Type B pancreatic cell (in vitro differentiated cells): ENCODE data around the gene HTRA3. TPM values are rescaled to one million over a fixed set of nuclear protein-coding genes. Genes with fewer than 3 reads are reported as not detected.
A peak's percentile ranks its signal among the peaks of the same experiment; 100 is the strongest.

Experiments used
- DNase-seq: peaks from one replicate; pipeline ENCODE4 v3.0.0; 2021; ENCODE audit warnings: mixed read lengths; ENCODE audit not compliant: unreplicated experiment; ENCODE audit errors: extremely low spot score
- H3K27ac Mint-ChIP-seq: 2 replicates; pipeline ENCODE4 v1.8.0; 2021; ENCODE audit warnings: mild to moderate bottlenecking, mixed read lengths
- H3K27me3 Mint-ChIP-seq: 2 replicates; pipeline ENCODE4 v1.8.0; 2021; ENCODE audit warnings: mixed read lengths
- H3K36me3 Mint-ChIP-seq: 2 replicates; pipeline ENCODE4 v1.8.0; 2021; ENCODE audit warnings: mixed read lengths
- H3K4me1 Mint-ChIP-seq: one replicate; pipeline ENCODE4 v1.8.0; 2021; ENCODE audit warnings: mixed read lengths; ENCODE audit not compliant: unreplicated experiment
- H3K4me3 Mint-ChIP-seq: 2 replicates; pipeline ENCODE4 v1.8.0; 2021; ENCODE audit warnings: mild to moderate bottlenecking, mixed read lengths
- H3K9me3 Mint-ChIP-seq: 2 replicates; pipeline ENCODE4 v1.8.0; 2021; ENCODE audit warnings: mixed read lengths
- total RNA-seq: library from RNA; stranded (reverse); gene quantifications from 2 replicates; pipeline ENCODE4 v1.2.1, GENCODE V29; 2021; ENCODE audit warnings: low replicate concordance
- TF ChIP-seq, protein P1 (sequence below): fragments of 200-600 bp; sonication (generic); conservative IDR thresholded peaks from 2 replicates; pipeline ENCODE4 v1.5.0; 2021; ENCODE audit warnings: antibody characterized with exemption, mild to moderate bottlenecking

Gene HTRA3
- total RNA-seq, 1 donor from 2014 or later, result 4.4 TPM

DNA sequence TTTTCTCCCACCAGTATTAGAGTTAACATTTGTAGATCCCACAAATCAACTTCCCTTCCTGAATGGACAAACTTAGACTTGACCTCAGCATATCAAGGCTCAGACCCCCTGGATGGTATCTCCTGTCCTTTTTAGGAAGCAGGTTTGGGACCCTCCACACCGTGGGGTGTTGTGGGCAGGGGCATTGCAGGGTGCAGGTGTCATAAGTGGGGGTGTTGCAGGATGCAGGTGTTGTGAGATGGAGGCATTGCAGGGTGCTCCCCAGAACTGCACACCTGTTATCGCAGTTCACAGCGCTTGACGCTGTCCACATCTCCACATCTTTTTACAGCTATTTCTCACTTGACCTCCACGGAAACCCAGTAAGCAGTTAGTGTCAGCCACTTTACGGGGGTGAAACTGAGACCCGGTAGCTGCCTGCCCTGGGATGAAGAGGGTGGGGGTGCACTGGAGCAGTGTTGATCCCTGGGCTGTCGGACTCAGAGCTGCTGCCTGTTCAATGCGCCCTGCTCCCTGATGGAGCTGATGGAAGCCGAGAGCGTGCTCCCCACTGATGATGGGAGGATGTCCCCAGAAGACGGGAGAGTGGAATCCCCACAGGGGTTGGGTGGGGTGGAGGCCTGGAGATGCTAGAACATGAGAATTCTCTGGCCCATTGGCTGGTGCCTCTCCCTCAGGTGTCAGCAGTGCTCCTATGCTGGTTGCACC, 45.1 kb upstream of the HTRA3 start:
- TF ChIP-seq, protein P1, sequence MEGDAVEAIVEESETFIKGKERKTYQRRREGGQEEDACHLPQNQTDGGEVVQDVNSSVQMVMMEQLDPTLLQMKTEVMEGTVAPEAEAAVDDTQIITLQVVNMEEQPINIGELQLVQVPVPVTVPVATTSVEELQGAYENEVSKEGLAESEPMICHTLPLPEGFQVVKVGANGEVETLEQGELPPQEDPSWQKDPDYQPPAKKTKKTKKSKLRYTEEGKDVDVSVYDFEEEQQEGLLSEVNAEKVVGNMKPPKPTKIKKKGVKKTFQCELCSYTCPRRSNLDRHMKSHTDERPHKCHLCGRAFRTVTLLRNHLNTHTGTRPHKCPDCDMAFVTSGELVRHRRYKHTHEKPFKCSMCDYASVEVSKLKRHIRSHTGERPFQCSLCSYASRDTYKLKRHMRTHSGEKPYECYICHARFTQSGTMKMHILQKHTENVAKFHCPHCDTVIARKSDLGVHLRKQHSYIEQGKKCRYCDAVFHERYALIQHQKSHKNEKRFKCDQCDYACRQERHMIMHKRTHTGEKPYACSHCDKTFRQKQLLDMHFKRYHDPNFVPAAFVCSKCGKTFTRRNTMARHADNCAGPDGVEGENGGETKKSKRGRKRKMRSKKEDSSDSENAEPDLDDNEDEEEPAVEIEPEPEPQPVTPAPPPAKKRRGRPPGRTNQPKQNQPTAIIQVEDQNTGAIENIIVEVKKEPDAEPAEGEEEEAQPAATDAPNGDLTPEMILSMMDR, result no peak

DNA sequence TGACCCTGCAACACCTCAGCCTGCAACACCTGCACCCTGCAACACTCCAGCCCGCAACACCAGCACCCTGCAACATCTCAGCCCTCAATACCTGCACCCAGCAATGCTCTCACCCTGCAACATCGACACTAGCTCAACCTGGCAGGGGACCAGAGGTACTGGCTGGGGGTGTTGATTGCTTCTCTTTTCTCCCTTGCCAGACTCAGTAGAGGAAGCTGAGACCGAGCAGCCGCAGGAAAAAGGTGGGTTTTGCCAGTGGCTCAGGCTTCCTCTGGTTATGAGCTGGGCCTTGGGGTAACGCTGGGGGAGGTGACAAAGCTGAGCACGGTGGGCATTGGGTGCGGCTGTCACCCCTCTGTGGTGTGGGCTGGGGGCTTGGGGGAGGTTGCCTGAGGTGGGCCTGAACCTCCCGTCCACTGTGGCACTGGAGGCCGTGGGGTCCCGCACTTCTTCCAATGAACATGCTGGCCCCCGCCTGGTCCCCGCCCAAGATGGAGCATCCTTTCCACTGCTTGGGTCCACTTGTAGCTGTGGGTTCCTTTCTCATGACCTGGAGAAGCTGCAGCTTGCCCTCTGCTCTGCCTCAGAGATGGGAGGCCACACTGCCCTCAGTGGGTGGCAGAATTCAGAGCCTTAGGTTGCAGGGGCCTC, 44.5 kb upstream of the HTRA3 start:
- TF ChIP-seq, protein P1, result no peak
- Mint-ChIP-seq H3K27ac (no peak overlapping the region), H3K36me3 (no peaks in the 10 kb centered on the region), H3K4me3 (no peak overlapping the region), H3K4me1 (peaks cover 31% of the 10 kb centered on the region), H3K9me3 (no peaks in the 10 kb centered on the region), H3K27me3 (no peaks in the 10 kb centered on the region)
- DNase-seq, result no peak

More for the DNA sequence above, 45.1 kb upstream of the HTRA3 start:
- H3K9me3 Mint-ChIP-seq, result no peaks in the 10 kb centered on the region
- peak overlapping the region; percentile 3 for H3K4me3 Mint-ChIP-seq
- no peak for DNase-seq
- H3K27ac Mint-ChIP-seq, result no peak overlapping the region
- no peaks in the 10 kb centered on the region for H3K27me3 Mint-ChIP-seq
- no peaks in the 10 kb centered on the region for H3K36me3 Mint-ChIP-seq
- H3K4me1 Mint-ChIP-seq, result peaks cover 36% of the 10 kb centered on the region

DNA sequence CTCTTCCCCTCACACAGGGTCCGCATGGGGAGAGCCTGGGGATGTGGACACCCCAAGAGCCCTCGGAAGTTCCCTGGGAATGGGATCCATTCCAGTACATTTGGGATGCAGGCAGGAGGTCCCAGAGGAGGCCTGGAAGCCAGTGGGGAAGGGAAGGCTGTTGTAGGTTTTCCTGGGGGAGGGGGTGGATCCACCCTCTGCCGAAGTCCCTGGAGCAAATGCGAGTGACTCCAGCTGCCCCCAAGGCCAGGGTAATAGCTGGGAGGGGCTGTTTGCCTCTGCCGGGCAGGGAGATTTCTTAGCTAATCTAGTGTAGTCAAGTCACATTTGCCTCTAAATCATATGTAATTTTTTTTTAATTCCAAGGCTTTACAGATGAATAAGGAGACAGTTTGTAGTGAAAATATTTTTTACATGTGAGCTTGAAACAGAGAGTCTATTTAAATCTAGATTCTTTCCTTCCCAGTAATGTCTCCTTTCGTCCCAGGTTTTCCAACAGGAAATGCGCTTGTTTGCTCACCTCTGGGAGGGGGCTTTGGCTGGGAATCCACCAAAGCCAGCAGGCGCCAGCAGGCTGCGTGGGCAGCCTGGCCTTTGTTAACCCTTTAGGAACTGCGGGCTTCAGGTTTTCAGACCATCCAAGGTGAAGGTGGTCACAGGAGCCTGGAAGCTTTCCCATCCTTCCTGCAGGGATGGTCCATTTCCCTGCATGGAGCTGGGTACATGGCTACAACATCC, 43.7 kb upstream of the HTRA3 start:
- no peaks in the 10 kb centered on the region for H3K36me3 Mint-ChIP-seq
- H3K9me3 Mint-ChIP-seq, result no peaks in the 10 kb centered on the region
- no peaks in the 10 kb centered on the region for H3K27me3 Mint-ChIP-seq
- peak overlapping the region; percentile 52 for H3K4me3 Mint-ChIP-seq
- no peak overlapping the region for H3K27ac Mint-ChIP-seq
- no peak for DNase-seq
- TF ChIP-seq, protein P1, result no peak
- H3K4me1 Mint-ChIP-seq, result peaks cover 37% of the 10 kb centered on the region

DNA sequence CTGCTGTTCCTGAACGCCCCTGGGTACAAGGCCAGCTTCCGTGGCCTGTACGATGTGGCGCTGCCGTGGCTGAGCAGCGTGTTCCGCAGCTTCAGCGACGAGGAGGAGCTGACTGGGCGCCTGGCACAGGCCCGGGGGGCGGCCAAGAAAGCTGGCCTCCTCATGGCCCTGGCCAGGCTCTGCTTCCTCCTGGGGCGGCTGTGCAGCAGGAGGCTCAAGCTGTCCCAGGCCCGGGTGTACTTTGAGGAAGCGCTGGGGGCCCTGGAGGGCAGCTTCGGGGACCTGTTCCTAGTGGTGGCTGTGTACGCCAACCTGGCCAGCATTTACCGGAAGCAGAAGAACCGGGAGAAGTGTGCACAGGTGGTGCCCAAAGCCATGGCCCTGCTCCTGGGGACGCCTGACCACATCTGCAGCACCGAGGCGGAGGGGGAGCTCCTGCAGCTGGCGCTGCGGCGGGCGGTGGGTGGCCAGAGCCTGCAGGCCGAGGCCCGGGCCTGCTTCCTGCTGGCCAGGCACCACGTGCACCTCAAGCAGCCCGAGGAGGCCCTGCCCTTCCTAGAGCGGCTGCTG, 42.3 kb upstream of the HTRA3 start:
- peaks cover 30% of the 10 kb centered on the region for H3K4me1 Mint-ChIP-seq
- no peaks in the 10 kb centered on the region for H3K9me3 Mint-ChIP-seq
- no peak overlapping the region for H3K27ac Mint-ChIP-seq
- H3K4me3 Mint-ChIP-seq, result no peak overlapping the region
- DNase-seq, result no peak
- H3K36me3 Mint-ChIP-seq, result no peaks in the 10 kb centered on the region
- TF ChIP-seq, protein P1, result no peak
- H3K27me3 Mint-ChIP-seq, result no peaks in the 10 kb centered on the region

DNA sequence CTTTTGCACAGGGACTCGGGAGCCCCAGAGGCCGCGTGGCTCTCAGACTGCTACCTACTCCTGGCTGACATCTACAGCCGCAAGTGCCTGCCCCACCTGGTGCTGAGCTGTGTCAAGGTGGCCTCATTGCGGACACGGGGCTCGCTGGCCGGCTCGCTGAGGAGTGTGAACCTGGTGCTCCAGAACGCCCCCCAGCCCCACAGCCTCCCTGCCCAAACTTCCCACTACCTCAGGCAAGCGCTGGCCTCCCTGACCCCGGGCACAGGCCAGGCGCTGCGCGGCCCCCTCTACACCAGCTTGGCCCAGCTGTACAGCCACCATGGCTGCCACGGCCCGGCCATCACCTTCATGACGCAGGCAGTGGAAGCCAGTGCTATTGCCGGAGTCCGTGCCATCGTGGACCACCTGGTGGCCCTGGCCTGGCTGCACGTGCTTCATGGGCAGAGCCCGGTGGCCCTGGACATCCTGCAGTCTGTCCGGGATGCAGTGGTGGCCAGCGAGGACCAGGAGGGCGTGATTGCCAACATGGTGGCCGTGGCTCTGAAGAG, 41.7 kb upstream of the HTRA3 start:
- H3K27ac Mint-ChIP-seq, result no peak overlapping the region

More for the DNA sequence above, 41.7 kb upstream of the HTRA3 start:
- H3K4me1 Mint-ChIP-seq, result peaks cover 30% of the 10 kb centered on the region
- DNase-seq, result no peak
- no peaks in the 10 kb centered on the region for H3K36me3 Mint-ChIP-seq
- TF ChIP-seq, protein P1, result no peak
- no peaks in the 10 kb centered on the region for H3K27me3 Mint-ChIP-seq
- H3K9me3 Mint-ChIP-seq, result no peaks in the 10 kb centered on the region
- no peak overlapping the region for H3K4me3 Mint-ChIP-seq
